H1 (cell line): Measurements from ENCODE around the gene WDR3. TPM values are rescaled to one million over a fixed set of nuclear protein-coding genes. Genes with fewer than 3 reads are reported as not detected.

Experiments used
- CHD2 ChIP-seq: IDR thresholded peaks from 2 replicates; pipeline ENCODE4 v1.6.1; 2012; ENCODE audit warnings: low read length, improper control_type of control experiment
- CTBP2 ChIP-seq: IDR thresholded peaks from 2 replicates; pipeline ENCODE4 v1.7.0; 2011; ENCODE audit warnings: borderline replicate concordance, mild to moderate bottlenecking, moderate library complexity, mixed read lengths, low read length; ENCODE audit not compliant: insufficient read depth, insufficient read length
- FOSL1 ChIP-seq: IDR thresholded peaks from 2 replicates; pipeline ENCODE4 v1.6.1; 2011; ENCODE audit warnings: mild to moderate bottlenecking, low read depth, low read length, moderate library complexity; ENCODE audit not compliant: insufficient read depth
- SP4 ChIP-seq: IDR thresholded peaks from 2 replicates; pipeline ENCODE4 v1.6.1; 2012; ENCODE audit warnings: low read length, inconsistent platforms
- polyA plus RNA-seq, 7 experiments: library from polyadenylated mRNA; depleted of rRNA in 3 of 7; stranded (reverse) in 5 of 7; unstranded in 2 of 7; fragments of >200 nt in 5 of 7; fragments of 200-250 nt in 2 of 7; gene quantifications; 1 replicate in 5 of 7; 2 replicates in 1 of 7; 4 replicates in 1 of 7; pipeline versions ENCODE4 v1.2.1 to v1.2.3, GENCODE V29; 2011 to 2013; ENCODE audit warnings: missing spikeins in 2 of 7, mixed read lengths in 2 of 7
- total RNA-seq: library from RNA; stranded (reverse); fragmentation: NEBNext Ultra II Directional; extraction: Animal tissue kit (Norgen Biotek cat#: 25700); gene quantifications from 2 replicates; pipeline ENCODE4 v1.2.1, GENCODE V29; 2021

The WDR3 gene
- total and polyA plus RNA-seq, 2 of the 8 experiments (the other 6 are each of a cell fraction or from before 2014, with no cell fraction given): 18.2 to 67.9 TPM

GRCh38 chr1:118013938-118014337 is 84.4 kb downstream of the WDR3 start (continued):
- no peak for TF ChIP-seq CTBP2
- TF ChIP-seq SP4: no peak
- no peak for TF ChIP-seq FOSL1
- no peak for TF ChIP-seq CHD2

Other genes starting within 250 kb of the WDR3 start
- gene GDAP2, start 118 bp upstream of the WDR3 start, total RNA-seq: 25.4 and 27.8 TPM in 2 replicates
- 5.2 and 8.6 TPM in 2 replicates for gene GDAP2, start 118 bp upstream of the WDR3 start, polyA plus RNA-seq (2011; rRNA removed)